HPDE6-E6E7 (cell line): ENCODE measurements around the gene BCOR.

Experiments
- DNase-seq: peaks from one replicate; pipeline ENCODE4 v3.0.0; 2011; ENCODE audit warnings: missing footprints; ENCODE audit errors: extremely low spot score

BCOR gene

GRCh38 chrX:40063555-40063954 is 34.2 kb downstream of the BCOR start:
- no peak for DNase-seq

DNA sequence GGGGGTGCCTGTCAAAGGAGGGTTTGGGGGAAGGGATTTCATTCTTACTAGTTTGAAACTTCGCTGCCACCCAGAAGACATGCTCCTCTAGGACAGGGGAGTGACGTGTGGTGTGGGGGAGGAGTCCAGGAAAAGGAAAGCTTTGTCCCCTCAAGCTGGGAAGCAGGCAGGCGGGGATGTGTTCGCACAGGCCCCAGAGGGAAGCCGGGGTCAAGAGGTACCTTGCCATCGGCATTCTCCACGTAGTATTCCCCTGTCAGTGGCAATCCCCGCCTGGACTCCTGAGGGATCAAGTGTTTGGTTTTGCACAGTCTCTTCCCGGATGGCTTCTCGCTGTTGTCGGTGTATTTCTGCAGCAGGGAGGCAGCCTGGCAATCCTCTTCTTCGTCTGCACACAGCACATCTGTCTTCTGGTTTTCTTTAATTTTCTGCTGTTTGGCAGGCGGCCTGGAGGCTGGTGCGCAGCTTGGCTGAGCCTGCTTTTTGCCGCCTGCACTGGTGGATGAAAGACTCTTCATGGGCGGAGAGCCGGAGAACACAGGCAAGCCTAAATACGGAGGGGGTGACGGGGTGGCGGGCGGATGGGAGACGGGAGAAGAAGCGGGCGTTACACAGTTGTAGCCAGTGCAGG is 35.1 kb downstream of the BCOR start:
- no peak for DNase-seq

GRCh38 chrX:40061871-40062524 is 35.8 kb downstream of the BCOR start:
- no peak for DNase-seq

- no peak for DNase-seq
Observed at GRCh38 chrX:40061005-40061404, 36.8 kb downstream of the BCOR start.

- DNase-seq: no peak
Observed at GRCh38 chrX:40060356-40060845, 37.4 kb downstream of the BCOR start.

DNA sequence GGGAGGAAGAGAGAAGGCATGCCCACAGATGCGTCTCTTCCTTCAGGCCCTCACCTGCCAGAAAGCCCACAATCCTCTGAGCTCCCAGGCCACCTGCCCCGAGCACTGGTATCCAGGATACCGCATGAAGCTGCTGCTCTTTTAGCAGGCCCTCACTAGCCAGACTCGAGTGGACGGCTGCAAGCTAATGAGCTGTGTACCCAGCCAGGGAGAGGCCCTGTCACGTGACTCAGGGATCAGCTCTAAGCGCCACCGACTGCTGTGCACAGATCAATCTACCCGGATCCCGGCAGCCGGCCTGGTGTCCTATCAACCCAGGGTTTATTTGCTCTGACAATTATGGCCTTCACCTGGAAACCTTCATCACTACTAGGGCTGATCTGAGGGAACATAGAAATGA is 39.0 kb downstream of the BCOR start:
- no peak for DNase-seq

GRCh38 chrX:40057405-40057804 is 40.4 kb downstream of the BCOR start:
- DNase-seq: no peak

DNA sequence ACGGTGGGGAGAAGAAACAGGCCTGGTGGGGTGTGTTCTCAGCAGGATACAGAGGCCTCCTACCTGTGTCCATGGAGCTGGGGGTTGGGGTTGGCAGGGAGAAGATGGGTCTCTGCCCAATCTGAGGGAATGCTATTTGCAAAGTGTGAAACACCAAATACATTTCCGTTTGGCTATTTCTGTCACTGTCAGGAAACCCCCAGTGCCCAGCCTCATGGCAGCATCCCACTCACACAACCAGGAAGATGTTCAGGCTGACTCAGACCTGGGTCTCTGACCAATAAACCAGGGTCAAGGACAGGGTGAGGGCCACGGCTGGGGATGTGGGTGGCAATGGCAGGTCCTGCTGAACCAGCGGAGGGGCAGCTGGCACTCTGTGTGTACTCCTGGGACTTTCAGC is 41.3 kb downstream of the BCOR start:
- no peak for DNase-seq

GRCh38 chrX:40055495-40055894 is 42.3 kb downstream of the BCOR start:
- DNase-seq: no peak

DNA sequence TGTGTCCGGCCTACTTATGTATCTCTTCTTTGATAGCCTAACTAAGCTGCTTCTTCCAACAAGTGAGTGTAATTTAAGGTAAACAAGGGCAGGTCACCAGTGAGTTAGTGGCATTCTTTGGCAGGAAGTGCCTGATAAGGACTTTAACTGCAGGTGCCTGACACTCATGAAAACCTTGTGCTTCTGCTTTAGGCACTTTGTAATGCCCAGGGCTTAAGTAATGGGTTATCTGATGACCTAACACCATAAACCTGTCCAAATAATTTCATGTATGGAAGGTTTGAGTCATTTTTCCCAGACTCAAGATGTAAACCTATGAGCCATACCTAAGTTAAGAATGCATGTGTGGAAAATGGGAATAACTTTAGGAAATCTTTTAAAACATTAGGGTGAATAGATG is 43.0 kb downstream of the BCOR start:
- DNase-seq: no peak

DNA sequence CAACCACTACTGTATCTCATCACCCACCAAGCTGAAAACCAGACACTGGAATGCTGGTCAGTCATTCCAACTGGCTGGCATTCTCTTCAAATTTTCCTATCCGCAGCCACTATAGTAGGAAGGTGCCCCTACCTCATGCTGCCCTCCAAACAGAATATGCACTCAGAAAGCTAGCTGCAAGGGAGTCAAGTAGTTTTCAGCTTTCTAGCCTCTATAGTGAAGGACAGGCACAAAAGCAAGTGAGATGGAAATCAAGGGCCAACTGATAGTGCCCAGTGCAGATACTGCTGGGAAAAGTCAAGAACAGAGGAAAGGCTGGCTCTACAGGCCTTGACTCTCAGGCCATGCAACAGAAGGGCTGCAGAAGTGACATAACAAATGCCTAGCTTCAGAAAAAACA is 47.2 kb downstream of the BCOR start:
- no peak for DNase-seq

DNA sequence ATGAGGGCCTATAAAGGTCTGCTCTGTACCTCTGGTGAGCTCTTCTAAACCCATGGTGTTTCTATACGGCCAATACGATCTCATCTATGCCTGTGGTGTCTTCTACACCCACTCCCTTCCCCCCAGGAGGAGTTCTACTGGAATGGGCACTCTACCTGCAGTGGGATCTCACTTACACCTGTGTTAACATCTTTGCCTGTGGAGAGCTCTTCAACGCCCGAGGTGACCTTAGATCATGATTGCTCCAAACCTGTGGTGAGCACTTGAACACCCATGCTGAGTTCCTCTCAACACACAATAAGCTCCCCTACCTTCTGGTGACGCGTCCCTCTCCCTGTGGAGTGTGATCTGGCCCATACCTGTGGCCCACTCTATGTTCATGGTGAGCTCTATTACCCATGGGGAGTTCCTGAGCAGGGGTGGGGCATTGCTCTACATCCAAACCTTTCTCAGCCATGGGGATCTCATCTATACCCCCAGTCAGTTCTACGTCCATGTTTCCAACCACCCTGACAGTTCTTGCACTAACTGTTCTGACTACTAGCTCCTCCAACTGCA is 48.6 kb downstream of the BCOR start:
- no peak for DNase-seq

GRCh38 chrX:40047485-40047884 is 50.3 kb downstream of the BCOR start:
- DNase-seq: no peak

DNA sequence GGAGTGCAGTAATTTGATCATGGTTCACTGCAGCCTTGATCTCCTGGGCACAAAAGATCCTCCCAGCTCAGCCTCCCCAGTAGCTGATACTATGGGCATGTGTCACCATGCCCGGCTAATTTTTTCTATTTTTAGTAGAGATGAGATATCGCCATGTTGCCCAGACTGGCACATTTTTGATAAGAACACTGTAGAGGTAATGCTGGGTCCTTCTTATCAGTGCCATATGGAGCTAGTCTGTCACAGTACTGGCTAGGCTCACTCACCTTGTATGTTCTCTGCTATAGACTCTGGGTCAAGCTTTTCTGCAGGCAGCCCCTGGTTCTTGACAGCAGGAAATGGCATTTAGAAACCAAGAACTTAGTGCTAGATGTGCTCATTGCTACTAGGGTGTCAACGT is 53.9 kb downstream of the BCOR start:
- no peak for DNase-seq

- no peak for DNase-seq
Observed at GRCh38 chrX:40041915-40042314, 55.8 kb downstream of the BCOR start.

DNA sequence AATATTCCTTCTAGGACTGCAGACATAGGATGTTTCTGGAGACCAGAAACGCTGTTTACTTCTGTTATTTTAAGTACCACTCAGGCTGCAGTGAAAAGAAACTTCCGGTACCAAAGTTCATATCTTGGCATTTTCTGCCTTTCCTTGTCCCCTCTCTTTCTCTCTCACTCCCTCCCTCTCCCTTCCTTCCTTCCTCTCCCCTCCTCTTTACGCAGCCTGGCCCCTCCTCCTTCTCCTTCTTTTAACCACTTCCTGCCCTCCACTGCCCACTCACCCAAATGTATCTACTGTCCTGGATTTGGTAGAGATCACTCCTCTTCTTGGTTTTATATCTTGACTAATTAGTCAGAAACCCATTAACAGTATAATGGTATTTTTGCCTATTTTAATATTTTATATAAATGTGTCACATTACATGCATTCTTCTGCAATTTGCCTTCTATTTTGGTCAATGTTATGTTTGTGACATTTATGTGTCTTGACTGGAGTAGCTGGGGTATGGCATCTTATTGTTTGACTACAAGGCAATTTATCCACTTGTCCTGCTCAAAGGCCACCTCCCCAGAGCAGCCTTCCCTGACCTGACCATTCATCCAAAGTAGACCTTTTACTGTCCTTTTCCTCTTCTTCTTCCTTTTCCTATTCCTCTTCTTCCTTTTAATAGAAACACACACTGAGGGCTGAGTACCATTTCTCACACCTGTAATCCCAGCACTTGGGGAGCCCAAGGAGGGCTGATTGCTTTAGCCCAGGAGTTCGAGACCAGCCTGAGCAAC is 56.9 kb downstream of the BCOR start:
- no peak for DNase-seq

- no peak for DNase-seq
Observed at GRCh38 chrX:40039887-40040286, 57.9 kb downstream of the BCOR start.

DNA sequence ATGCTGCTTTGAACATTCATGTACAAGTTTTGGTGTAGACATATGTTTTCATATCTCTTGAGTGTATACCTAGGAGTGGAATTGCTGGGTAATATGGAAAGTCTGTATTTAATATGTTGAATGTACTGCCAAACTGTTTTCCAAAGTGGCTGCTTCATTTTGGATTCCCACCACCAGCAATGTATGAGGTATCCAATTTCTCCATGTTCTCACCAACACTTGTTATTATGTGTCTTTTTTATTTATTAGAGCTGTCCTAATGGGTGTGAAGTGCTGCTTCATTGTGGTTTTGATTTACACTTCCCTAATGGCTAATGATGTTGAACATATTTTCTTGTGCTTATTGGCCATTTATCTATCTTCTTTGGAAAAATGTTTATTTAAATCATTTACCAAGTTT is 60.4 kb downstream of the BCOR start:
- no peak for DNase-seq

DNA sequence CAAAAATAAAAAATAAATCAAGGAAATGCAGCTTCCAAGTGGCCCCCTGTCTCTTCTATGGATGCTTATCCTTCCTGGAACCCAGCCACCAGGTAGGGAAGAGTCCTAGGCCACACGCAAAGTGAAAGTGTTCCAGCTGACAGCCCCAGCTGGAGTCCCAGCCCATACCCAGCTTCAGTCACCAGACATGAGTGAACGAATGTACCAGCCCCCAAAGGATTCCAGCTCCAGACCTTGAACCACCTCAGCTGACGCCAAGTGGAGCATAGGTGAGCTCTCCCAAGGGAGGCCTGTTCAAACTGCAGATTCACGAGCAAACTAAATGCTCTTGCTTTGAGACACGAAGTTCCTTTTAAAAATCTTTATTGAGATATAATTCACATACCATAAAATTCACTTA is 62.0 kb downstream of the BCOR start:
- no peak for DNase-seq

DNA sequence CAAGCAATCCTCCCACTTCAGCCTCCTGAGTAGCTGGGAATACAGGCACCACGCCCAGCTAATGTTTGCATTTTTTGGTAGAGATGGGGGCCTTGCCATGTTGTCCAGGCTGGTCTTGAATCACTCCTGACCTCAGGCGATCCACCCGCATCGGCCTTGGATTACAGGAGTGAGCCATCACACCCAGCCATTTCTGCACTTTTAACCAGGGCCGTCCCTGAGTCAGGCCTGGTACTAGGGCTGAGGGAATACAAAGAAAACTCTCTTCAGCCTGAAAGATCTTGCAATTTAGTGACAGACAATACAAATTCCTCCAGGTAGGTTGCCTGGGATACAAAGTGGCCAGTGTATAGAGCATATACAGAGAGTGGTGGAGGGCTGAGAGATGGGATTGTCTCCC is 65.8 kb downstream of the BCOR start:
- DNase-seq: no peak

DNA sequence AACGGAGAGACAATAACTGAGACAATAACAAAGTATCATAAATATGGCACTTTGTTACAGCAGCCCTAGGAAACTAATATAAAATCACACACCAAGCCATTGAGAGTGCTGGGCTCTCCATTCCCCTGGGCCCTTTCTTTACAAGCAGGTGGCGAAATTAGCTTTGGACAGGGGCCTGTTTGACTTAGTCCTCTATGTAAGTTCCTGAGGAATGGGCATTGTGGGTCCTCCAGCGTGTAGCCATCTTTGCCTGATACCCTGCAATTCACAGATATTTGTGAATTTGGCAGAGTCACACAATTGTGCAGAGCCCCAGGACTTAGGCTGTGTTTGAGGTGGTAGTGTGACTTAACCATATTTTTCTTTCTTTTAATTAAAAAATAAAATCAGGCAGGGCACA is 67.6 kb downstream of the BCOR start:
- DNase-seq: no peak

GRCh38 chrX:40022421-40022820 is 75.3 kb downstream of the BCOR start:
- no peak for DNase-seq

DNA sequence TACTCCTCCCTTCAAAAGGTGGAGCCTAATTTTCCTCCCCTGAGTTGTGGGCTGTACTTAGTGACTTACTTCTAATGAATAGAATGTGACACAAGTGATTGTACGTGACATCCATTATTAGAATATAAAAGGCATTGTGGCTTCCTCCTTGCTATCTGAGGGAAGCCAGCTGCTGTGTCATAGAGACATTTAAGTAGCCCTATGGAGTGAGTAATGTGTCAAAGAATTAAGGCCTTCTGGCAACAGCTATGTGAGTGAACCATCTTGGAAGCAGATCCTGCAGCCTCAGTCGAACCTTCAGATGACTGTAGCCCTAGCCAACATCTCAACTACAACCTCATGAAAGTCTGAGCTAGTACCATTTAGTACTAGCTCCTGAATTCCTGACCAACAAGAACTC is 76.1 kb downstream of the BCOR start:
- DNase-seq: no peak
